Nucleus accumbens (tissue), 56 donors: ENCODE measurements around the gene CCSER1.
A peak's percentile ranks its signal among the peaks of the same experiment; 100 is the strongest.
"Not testable (repeated sequence)": the region's sequence is repeated elsewhere in the genome, so short reads cannot be mapped to it uniquely, and the experiment has no call there.

Experiments used
- DNase-seq, 56 donors: peaks; one replicate each; lab custom pipeline; 2025; lab: John Stamatoyannopoulos, UW

Gene CCSER1

DNA sequence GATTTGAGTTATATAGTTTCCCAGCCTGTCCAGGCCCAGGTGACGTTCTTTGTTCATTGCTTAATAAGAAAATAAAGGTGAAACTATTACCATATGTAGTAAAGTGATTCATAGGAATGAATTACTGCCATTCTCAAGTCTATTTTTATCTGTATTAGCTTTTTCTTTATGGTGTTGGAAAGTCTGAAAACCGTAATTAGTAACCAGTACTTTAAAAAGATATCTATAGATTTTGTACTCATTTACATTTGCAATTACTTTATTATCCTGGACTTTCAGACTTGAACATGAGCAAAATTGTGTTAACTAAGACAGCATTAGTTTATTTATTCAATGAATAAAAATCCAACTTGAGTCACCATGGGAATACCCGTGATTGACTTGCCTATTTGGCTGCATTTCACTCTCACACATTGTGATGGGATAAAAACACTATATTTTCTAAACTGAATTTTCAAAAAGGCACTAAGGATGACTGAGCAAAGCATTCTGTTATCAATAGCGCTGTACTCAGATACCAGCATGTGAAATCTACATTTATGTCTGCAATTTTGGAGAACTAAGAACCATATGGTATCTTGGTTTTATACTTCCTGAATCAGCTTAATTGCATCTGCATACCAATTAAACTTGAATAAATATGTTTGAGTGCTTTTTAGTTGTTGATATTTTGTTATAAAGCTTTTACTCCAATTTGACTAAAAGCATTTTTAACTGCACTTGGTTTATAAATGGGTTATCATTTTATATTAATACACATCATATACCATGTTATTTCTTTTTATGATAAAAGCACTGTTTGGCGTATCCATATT lies 154.6 kb downstream of the CCSER1 start:
- DNase-seq: no peak

DNA sequence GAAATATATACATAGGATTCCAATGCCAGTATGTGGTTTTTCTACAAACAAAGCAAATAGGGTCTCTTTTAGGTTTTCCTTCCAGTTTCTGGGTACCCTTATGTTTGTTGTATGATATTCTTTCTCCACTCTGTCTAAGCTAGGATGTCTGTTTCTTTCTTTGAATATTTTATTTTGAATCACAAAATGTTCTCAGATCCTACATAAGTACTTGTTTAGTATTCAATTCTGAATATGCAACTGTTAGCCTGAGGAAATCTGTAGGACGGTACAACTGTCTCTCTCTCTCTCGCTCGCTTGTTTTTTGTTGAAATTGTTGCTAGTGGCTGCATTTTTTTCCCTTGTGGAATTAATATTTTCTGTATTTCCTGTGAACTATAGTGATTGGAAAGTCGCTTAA lies 163.2 kb downstream of the CCSER1 start:
- no peak for DNase-seq

DNA sequence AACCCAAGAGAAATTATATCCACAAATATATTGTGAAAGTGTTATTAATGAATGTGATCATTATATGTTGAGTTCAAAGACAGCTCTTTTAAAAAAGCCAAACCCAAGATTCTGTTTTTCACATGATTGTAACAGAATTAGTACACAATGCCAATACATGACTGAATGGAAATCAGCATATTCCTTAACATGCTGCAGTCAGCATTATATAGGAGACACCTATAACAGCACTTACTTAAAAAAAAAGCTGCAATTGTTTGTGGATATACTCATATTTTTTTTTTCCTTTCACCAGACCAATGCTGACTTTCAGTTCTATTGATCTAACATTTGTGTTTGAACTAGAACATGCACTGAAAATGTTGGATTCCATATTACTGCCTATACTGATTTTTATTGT lies 165.2 kb downstream of the CCSER1 start:
- no peak for DNase-seq

DNA sequence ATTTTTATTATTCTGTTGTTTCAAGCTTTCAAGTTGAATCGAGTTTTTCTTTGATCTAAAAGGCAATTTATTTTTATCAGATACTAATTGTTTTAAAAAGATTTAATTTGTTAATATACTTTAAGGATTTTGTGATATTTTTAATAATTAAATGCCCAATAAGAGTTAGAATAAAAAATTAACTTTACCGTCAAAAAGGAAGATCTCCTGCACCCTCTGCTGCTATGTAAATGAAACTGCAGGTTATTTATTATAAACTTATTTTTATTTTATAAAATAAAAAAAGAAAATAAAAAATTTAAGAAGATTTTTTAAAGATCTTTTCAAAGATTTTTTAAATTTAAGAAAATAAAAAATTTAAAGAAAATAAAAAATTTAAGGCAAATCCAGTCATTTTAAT lies 166.1 kb downstream of the CCSER1 start:
- DNase-seq: no peak

DNA sequence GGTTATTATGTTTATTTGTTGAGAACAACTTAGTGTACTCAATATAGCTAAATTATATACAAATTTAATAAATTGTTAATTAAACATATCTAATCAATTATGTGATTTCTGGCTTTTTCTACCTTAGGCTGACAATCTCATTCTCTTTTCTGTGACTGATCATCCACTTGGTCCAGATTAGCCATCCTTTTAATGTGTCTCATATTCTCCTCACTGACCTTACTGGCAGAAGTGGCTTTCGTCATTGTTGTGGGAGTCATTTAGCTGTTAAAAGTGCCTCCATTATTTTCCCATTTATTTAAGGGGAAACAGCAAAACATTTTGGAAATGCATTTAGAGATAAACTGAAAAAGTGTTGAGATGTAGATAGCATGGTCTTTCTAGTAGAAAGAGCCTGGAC lies 172.2 kb downstream of the CCSER1 start:
- DNase-seq: no peak

DNA sequence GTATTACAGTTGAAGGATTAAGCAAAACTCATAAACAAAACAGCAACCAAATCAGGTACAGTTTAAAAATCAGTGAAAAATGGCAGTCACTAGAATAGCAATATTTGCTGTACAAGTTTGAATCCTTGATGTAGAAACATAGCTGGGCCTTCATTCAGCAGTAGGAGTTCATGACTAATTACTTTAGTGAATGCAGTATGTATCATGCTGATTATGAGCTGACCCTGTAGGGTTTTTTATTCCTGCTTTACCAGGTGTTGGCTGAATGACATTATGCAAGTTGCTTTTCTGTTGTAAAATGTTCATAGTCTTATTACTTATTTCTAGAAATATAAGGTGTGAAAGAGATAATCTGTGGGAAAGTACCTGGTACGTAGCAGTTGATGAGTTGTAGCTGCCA lies 179.6 kb downstream of the CCSER1 start:
- no peak for DNase-seq

DNA sequence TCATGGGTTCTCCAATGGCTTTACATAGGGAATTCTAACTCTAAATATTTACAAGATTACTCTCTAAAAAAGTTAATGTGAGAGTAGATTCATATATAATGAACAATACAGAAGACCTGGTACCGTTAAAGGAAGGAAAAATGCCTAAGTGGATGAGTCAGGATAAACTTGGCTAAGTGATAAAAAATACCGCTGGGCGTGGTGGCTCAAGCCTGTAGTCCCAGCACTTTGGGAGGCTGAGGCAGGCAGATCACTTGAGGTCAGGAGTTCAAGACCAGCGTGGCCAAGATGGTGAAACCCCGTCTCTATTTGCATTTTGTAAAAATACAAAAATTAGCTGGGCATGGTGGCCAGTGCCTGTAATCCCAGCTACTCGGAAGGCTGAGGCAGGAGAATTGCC lies 189.9 kb downstream of the CCSER1 start:
- DNase-seq: not testable (repeated sequence)

DNA sequence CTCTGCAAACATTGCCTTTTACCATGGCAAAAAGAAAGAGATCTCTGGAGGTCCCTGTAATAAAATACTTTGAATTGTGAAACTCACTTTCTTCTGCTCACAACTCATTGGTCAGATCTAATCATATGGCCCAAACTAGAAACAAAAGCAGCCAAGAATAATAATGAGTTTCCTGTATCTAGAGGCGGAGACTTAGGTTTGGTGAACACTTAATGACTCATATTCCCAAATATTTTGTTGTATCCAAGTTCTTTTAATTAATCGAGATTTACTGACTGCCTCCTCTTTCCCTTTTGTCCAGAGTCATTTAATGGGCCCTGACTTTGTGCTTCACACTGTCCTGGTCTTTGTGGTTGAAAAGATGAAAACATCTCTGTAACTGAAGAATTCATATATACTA lies 190.6 kb downstream of the CCSER1 start:
- no peak for DNase-seq

DNA sequence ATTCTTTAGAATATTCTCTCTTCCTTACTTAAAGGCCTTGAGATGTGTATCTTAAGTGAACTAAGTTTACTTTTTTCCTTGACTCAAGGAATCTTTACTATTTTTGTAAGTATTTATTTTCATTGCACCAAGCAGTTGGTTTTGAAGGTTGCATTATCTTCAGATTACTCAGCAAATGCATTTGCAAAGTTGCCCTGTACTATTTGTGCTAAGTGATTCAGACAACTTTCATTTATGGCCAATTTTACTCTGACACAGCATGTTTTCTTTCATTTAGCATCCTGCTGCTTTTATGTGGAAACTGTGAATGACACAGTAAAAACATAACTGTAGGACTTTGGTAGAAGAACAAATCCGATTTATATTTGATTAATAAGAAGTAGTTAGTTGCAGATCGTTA lies 191.0 kb downstream of the CCSER1 start:
- no peak for DNase-seq

DNA sequence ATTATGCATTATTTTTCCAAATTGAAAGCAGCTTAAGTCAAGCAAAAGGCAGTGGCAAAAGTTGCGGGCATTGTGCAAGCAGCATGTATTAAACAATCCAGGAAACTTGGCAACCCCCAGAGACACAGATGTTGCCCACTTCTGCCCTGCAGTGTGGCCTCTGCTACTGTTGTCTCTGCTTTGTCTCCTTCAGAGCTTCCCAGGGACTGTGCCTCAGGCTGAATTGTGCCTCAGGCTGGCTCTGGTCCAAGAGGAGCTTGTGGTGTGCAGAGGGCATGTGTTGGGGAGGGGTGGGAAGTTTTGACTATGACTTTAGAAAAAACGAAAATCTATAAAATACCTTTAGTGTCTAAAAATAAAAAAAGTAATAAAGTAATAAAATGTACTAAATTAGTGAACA lies 201.4 kb downstream of the CCSER1 start:
- DNase-seq: peak in 6 of 56 donors; percentile 2 to 25 (median 12)

DNA sequence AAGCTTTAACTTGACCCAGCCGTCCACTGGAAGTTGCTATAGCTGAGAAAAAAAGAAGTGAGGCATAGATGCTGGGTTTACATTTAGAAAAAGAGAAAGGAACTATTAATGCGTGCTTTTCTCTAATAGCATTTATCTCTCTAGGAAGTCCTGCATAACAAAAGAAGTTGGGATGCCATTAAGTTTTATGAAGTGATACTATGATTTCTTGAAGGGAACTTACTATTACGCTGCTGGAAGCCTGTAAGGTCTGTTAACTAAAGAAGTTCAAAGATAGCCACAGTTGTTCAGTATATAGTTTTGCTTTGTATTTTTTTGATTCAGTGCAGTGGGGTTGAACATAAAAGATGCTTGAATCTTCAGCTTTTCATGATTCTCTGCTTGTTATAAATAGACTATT lies 203.4 kb downstream of the CCSER1 start:
- no peak for DNase-seq

DNA sequence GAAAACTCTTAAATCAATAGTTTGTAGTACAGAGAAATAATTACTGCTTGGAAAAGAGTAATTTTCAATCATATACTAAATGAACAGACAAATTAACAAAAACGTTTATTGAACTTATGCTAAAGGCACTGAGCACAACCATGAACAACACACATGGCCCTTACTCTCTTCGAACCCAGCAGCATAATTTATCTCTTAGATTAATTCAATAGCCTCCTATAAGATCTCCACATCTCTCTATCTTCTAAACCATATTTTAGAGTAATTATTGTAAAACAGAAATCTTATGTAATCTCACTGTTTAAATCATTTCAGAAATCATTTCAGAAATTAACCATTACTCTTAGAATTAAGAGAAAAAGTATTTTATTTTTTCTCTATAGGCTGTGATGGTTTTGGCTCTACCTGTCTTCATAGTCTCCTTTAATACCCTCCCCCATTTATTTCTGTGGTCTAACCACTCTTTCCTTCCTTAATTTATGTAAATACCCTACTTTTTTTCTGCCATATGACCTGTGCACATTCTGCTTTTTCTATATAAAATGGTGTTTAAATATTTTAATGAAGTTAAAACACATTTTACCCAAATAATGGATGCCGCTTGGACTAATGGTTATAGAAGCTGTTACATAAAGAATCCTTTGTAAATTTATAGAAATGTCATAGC lies 218.5 kb downstream of the CCSER1 start:
- DNase-seq: no peak

DNA sequence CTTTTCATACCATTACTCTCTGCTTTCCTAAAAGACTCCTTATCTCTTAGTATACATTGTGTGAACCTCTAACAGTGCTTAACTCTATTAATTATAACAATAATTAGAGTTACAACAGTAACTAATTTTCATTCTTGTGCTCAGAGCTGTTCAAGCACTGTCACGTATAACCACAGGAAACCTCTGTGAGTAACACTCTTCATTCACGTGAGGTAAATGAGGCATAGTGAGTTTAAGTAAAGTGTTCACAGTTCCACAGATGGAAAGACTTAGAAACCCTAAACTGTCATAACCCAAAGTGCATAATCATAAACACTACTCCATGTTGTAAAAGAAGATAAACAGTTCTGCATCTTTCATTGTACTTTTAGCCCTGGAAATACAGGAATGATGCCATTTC lies 222.4 kb downstream of the CCSER1 start:
- DNase-seq: no peak

DNA sequence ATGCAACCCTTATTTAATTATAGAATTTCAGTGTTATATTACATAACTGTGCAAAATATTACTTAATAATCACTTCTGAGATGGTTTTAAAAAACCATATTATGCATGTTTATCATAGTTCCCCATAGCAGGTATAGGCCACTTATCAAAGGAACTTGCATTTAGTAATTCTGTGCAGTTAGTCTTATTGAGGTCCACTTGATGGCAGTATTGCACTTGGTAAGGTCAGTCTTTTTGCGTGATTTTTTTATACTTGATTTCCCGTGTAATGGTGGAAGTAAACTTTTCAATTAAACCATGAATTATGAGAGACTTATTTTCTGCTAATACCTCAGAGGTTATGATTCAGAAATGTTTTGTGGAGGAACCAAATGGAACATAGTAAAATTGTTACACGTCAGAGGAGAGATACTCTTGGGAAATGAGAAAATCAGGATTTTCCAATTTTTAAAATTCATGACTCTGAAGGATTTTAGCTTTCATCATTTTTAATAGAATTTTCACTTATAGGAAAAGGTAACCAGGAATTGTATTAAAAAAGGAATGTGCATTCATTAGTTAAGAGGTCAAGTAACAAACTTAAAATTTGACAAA lies 230.0 kb downstream of the CCSER1 start:
- no peak for DNase-seq

DNA sequence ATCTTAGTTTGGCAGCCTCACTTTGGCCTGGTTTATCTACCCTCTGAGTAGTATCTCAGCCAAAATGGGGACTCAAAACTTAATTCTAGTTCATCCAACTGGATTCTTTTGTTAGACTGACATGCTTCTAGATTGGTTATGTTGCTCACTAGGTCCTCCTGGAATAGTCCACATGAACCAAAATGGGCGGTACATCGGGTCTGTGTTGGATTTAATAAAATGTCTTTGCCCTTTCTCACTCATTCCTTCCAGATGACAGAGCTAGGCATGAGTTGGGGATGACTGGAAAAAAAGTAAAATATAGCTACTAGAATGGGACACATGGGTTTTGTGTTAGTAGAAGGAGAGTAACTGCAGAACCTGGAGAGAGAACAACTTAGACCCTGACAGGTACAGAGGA lies 247.9 kb downstream of the CCSER1 start:
- no peak for DNase-seq

DNA sequence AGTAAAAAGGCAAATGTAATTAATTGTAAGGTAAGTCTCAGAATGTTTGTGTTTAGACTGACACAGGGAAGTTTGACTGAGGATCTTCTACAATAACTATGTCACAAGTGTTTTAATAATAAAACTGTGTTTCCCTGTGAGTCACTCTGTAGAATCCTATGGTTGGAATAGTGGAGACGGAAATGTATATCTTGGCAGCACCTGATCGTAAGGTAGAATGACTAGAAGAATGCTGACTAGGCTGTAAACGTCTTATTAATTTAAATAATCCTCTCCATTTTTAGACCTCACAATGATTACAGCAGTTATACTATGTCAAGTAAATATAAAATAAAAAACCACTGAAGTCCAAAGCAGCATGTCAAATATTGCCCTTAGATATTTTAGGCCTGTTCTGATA lies 266.0 kb downstream of the CCSER1 start:
- no peak for DNase-seq

DNA sequence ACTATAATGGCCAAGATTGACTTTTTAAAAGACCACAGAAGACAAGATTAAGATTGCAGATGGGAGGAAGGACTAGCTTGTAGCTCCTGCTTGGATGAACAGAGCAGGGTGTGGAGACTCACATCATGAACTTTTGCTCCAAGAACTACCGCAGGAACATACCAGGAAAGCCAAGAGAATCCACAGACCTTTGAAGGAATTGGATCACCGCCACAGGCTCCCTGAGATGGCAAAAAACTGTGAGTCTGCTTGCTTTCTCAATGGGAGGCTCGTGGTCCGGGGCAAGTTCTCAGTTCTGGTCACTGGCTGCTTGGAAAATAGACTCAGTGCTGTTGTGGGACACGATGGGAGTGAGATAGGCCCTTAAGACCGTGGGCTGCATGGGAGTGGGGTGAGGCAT lies 276.6 kb downstream of the CCSER1 start:
- DNase-seq: no peak

DNA sequence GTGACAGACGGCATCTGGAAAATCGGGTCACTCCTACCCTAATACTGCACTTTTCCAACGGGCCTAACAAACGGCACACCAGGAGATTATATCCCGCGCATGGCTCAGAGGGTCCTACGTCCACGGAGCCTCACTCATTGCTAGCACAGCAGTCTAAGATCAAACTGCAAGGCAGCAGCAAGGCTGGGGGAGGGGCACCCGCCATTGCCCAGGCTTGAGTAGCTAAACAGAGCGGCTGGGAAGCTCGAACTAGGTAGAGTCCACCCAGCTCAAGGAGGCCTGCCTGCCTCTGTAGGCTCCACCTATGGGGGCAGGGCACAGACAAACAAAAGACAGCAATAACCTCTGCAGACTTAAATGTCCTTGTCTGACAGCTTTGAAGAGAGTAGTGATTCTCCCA lies 280.7 kb downstream of the CCSER1 start:
- DNase-seq: not testable (repeated sequence)

DNA sequence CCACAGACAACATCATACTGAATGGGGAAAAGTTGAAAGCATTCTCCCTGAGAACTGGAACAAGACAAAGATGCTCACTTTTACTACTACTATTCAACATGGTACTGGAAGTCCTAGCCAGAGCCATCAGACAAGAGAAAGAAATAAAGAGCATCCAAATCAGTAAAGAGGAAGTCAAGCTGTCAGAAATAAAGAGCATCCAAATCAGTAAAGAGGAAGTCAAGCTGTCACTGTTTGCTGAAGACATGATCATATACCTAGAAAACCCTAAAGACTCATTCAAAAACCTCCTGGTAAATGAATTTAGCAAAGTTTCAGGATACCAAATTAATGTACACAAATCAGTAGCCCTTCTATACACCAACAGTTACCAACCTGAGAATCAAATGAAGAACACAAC lies 285.6 kb downstream of the CCSER1 start:
- not testable (repeated sequence) for DNase-seq

DNA sequence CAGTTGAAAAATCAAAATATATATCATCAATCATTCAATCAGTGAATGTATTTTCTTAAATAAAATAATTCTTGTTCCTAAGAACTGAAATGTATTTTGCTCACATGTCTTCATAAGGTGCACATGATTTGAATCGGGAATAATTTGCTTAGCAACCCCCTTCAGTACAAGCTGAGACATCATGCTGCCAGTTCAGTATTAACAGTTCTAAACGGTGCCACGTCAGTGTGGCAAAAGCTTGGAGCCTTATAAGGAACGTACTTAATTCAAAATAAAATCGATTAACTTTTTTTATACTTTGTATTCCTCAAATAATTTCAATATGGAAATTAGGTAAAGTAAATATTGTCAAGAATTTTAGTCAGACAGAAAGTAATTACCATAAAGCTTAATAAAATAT lies 287.9 kb downstream of the CCSER1 start:
- peak in 10 of 56 donors; percentile 0 to 24 (median 4) for DNase-seq

DNA sequence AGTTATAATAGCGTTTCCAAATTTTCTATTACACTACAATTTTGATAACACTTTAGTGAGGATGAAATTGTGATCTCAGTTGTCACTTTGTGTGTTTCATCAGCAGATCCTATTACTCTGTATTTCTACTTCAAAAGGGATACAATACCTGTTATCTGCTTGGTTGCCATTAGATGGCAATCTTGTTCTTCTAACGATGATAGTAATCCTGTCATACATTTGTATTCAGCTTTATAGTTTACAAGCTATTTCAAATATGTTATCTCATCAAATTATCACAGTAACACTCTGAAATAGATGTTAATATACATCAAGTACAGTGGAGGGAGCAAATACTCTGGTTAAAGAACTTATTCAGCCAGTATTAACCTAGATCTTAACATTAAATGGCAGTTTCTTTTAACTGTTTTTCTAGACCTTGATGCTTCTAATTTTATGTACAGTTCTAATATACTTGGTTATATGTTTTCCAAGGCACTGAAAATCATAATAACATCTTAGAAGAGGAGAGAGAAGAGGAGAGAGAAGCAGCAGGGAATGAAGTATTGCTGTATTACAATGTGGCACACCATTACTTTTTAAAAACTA lies 292.0 kb downstream of the CCSER1 start:
- no peak for DNase-seq

DNA sequence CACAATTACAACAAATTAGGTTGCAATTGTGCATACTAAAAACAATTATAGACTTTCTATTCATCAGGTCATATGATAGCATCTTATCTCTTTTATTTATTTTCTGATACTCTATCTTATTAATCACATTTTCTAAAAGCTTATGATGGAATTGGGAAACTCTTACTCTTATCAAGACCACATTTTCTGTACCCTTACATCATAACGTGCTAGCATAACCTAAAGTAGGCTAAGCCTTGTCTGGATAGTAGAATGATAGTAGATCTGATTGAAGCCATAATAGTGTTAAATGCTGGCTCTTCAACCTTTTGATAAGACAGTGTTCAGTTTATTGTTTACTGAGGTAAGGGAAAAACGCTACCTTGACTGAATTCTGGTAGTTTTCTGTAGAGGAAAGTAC lies 294.0 kb downstream of the CCSER1 start:
- DNase-seq: no peak
